Measurements from ENCODE around the gene ITIH1.

ITIH1 gene

DNA sequence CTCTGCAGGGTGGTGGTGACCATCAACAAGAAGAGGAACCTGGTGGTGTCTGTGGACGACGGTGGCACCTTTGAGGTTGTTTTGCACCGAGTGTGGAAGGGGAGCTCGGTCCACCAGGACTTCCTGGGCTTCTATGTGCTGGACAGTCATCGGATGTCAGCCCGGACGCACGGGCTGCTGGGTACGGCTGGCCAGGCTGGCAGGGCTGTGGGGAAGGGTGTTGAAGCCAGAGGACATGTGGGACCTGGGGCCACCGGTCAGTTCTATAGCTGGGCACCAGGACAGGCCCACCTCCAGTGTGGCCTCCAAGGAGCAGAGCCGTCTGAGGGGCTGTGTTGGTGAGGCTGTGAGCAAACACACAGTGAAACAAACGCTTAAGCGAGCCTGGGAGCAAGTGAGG, 13.3 kb downstream of the ITIH1 start:
- no peak for DNase-seq

GRCh38 chr3:52791366-52791765, 14.0 kb downstream of the ITIH1 start:
- DNase-seq: no peak

- no peak for DNase-seq
Measured at GRCh38 chr3:52791928-52792327, 14.5 kb downstream of the ITIH1 start.

DNA sequence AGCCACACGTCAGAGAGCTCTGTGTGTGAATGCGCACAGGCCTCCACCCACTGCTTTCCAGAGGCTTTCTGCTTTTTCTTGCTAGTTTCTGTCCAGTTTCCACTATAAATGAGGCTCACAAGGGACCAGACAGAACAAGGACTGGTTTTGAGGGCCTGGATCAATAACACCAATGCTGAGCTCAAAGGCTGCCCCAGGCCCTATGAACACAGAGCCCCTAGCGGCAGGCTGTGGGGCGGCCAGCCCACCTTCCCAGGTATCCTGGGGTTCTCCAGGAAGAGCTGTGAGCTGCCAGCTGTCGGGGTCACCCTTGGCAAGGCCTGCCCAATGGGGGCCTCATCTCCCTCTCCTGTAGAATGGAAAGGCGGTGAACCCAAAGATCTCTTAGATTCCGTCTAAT, 15.0 kb downstream of the ITIH1 start:
- DNase-seq: no peak

DNA sequence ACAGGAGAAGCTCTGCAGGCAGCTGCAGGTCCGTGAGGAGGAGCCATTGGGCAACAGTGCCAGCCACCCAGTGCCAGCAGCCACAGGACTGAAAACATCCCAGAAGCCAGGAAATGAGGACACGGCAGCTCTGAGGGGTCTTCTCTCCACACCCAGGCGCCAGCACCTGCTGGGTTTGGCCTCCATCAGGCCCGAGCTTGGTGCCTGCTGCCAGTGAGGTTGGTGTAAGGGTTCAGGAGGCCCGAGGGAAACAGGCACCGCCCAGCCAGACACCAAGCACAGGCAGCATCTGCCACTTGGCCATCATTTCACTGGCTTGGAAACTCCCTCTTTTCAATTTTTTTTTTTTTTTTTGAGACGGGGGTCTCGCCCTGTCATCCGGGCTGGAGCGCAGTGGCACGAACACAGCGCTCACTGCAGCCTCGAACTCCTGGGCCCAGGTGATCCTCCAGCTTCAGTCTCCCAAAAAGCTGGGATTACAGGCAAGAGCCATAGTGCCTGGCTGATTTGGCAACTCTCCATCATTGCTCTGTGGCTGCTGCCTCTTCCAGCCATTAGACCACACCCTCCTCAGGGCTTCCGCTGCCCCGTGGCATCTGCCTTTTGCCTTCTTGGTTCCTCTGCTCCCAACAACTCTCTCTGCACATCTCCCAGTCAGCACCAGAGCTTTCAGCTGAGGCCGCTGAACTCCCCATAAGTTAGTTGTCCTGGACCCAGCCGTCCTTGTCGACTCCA, 15.7 kb downstream of the ITIH1 start:
- no peak for DNase-seq

- no peak for DNase-seq
Measured at GRCh38 chr3:52793702-52794611, 16.6 kb downstream of the ITIH1 start.

- DNase-seq: no peak
Measured at GRCh38 chr3:52794612-52795099, 17.3 kb downstream of the ITIH1 start, which contains the start of gene ITIH3. Gene ITIH3, plus strand, starts transcription at chr3:52794796. Its CDS starts 8 bp downstream, at chr3:52794804.

DNA sequence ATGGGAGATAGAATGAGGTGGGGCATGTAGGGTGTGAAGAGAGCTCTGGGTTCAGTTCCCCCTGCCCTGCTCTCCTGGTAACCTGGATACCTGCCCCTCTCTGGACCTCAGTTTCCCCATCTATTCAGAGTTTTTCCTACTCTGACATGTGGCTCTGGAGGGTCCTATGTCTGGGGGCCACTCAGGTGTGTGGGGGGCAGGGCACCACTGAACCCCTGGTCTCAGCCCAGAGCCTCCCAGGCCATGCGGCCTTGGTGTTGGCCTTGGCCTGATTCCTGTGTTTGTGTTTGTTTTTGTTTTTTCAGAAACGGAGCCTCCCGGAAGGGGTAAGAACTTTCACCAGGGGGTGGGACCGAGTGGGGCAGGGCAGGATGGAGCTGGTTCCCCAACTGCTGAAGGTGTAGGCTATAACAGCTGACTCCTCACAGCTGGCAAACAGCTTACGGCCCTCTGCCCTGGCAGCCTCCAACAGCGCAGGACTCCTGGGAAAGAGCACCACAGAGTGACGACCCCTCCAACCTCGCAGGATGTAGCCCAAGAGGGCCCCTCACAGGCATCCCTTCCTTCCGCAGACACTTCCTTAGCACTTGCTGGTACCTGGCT, 18.0 kb downstream of the ITIH1 start:
- DNase-seq: no peak

DNA sequence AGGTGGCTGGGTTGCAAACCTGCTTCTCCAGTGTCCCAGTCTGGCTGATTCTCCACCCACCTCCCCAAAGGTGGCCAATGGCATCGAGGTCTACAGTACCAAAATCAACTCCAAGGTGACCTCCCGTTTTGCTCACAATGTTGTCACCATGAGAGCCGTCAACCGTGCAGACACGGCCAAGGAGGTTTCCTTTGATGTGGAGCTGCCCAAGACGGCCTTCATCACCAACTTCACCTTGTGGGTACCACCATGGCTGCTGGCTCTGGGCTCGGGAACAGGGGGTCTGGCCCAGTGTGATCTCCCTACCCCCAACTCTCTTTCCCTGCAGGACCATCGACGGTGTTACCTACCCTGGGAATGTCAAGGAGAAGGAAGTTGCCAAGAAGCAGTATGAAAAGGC, 19.0 kb downstream of the ITIH1 start:
- no peak for DNase-seq

DNA sequence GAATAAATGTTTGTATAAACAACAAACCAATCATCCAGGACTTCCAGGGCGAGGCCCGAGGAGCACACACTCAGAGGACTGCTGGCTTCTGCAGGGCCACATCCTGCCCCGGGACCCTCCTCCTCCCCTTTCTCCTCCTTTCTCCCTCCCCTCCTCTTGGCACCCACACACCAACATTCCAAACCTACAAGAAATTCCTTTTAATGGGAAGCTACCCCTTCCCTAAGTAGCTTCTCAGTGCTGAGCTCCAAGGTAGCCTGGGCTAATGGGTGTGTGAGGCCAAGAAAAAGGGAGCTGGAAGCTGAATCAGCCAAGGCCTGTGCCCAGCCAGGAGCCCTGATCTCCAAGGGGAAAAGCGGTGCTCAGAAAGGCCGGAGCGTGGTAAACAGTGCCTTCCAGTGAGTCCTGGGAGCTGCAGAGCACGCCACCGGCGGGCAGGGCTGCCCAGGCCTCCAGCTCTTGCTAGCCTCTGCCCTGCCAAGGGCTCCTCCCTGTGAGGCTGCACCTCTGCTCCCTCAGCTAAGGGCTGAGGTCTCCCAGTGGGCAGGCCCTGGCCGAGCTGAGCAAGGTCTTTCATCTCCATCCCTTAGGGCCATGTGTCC, 21.1 kb downstream of the ITIH1 start:
- DNase-seq: no peak

DNA sequence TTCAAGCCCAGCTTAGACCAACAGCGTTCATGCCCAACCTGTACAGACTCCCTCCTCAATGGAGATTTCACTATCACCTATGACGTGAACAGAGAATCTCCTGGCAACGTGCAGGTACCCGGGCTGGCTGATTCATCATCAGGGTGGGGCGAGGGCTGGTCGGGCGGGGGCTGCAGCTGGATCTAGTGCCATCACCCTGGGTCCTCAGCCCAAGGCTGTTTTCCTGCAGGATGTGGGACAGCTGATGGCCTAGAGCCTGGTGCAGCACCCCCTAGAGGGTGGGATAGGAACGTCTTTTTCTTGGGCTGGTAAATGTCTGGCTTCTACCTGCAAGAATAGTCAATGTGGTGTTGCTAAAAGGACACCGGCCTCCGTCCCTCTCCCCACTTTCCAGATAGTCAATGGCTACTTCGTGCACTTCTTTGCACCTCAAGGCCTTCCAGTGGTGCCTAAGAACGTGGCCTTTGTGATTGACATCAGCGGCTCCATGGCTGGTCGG, 21.6 kb downstream of the ITIH1 start:
- no peak for DNase-seq

- DNase-seq: no peak
Measured at GRCh38 chr3:52800079-52800478, 22.7 kb downstream of the ITIH1 start.

- DNase-seq: no peak
Measured at GRCh38 chr3:52801839-52802238, 24.4 kb downstream of the ITIH1 start.

DNA sequence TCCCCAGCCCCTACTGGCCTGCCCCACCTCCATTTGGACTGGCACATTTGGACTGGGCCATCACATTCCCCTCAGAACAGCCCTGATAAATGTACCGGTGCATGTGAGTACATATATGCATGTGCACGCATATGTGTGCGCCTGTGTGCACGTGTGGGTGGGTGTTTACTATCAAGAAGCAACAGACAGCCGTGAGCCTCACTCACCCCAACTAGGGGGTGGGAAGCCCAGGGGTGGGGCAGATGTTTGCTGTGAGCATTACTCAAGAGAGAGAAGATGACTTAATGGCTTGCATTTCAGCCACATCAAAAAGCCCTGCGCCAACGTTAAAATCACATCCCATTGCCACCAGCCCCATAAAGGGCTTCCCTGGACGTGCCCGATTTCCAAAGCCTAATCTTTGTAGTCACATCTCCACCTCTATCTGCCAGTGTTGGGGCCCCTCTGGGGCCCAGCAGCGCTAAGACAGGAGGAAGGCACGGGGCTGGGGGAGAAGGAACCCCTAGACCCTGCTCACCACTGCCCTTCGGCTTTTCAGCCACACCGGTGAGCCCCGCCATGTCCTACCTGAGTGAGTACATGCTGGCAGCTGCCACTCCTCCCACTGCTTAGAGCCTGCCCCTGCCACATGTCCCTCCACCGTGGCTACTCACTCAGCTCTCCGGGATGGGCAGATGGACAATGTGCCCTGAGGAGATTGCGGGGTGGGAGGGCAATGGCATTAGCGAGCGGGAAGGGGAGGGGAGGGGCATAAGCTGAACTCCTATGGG, 28.1 kb downstream of the ITIH1 start:
- DNase-seq: no peak

DNA sequence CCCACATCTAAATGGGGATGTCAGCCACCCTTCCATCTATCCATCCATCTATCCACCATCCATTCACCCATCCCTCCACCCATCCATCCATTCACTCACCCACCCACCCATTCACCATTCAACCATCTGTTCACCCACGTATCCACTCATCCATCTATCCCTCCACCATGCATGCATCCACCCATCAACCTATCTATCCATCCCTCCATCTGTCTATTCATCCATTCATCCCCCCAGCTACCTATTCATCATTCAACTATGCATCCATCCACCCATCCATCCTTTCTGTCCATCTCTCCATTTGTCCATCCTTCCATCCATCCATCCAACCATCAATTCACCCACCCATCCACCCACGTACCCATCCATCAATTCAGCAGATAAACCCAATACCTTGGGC, 31.8 kb downstream of the ITIH1 start:
- DNase-seq: no peak

- no peak for DNase-seq
Measured at GRCh38 chr3:52809662-52810377, 32.4 kb downstream of the ITIH1 start.

DNA sequence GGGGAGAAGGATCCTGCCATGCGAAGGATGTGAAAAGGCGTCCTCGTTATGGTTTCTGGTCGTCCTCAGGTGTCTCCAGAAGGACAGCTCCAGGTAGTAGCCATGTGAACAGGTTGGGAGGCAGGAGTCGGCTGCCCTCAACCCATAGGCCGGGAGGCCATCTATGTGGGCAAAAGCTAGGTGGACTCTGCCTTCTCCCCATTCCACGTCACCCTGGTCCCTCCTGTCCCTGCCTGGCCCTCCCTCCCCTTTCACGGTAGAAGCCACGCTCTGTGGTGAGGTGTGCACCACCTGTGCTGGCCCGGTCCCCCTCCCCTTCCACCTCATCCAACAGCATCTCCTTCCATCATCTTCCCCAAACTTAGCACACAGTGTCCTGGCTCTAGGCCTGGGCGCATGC, 33.5 kb downstream of the ITIH1 start:
- DNase-seq: no peak

DNA sequence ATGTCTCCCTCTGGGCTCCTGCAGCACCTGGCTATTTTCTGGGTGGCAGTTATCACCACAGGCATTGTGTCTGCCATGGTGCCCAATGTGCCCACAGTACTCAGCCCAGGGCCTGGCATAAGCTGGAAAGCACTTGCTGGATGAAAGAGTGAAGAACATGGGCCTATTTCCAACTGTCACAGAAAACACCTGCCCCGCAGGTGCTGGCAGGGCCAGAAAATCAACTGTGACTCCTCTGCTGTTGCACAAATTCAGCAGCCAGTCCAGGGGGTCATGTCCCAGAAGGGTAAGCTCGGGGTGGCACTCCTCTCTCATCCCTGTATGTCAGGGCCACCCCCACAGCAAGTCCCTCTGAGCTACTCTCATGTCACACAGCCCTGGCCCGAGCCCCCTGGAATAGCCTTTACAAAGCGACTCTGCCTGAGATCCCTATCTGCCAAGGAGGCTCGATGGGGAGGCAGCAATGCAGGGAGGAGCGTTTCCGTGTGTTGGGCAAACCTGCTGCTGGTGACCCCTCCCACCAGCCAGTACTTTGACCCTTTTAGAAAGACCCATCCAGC, 34.1 kb downstream of the ITIH1 start:
- no peak for DNase-seq

DNA sequence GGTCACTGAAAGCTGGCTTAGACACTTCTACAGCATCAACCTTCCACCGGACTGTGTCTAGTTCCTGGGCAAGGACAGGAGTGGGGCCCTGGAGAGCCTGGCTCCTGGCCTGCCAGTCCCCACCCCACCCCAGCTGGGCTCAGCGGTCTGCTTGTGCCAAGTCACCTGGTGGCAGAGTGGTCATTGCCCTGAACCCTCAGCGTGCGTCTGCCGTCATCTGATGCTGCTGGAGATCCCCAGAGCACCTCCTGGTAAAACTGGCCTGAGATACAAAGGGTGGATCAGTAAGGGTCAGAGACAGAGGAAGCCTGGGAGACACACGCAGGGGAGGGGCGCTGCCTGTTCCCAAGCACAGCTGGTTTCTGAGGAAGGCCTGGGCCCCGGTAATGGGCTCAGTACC, 36.4 kb downstream of the ITIH1 start:
- no peak for DNase-seq

DNA sequence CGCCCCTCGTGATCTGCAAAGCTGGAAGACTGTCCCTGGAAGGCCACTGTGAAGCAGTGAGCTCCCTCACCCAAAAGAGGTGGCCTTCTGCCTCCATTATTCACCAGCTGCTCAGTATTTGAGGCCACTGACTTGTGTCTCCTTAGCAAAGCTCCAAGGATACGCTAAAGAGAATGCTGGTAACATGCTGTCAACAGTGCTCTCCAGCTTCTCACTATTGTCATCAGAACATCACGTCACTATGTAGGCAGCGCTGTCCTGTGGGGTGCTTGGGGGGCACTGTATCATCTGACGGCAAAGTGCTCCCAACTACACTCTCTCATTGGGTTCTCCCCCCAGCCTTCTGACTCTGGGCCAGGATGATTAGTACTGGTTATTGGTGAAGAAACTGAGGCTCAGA, 38.8 kb downstream of the ITIH1 start:
- DNase-seq: no peak

GRCh38 chr3:52816654-52817053, 39.3 kb downstream of the ITIH1 start:
- no peak for DNase-seq

Measured in activated effector memory CD4-positive, alpha-beta T cell treated with Interleukin-2 at 50 U/mL for 16 hours (primary cell).